DOHH2 (cell line): ENCODE results near the gene ZMYND8.

Source experiments
- H3F3A ChIP-seq: fragments of 200-600 bp; sonication (generic), shearing (Covaris generic); 2 replicates; pipeline ENCODE4 v1.6.0; 2016; ENCODE audit warnings: antibody characterized with exemption, mild to moderate bottlenecking; ENCODE audit not compliant: control insufficient read depth, insufficient read depth
- H3K27ac ChIP-seq: fragments of 200-600 bp; sonication (generic); 2 replicates; pipeline ENCODE4 v1.5.1; 2014; ENCODE audit warnings: low read depth, mild to moderate bottlenecking, low read length, moderate library complexity
- H3K27me3 ChIP-seq: fragments of 200-600 bp; sonication (generic); 2 replicates; pipeline ENCODE4 v1.6.1; 2014; ENCODE audit warnings: mild to moderate bottlenecking, low read length, mixed read lengths; ENCODE audit not compliant: control insufficient read depth
- H3K36me3 ChIP-seq: fragments of 200-600 bp; sonication (generic); 2 replicates; pipeline ENCODE4 v1.6.1; 2014; ENCODE audit warnings: mild to moderate bottlenecking, low read length, moderate library complexity, mixed read lengths; ENCODE audit not compliant: control insufficient read depth
- H3K4me1 ChIP-seq: fragments of 200-600 bp; sonication (generic); 2 replicates; pipeline ENCODE4 v1.6.1; 2014; ENCODE audit warnings: mild to moderate bottlenecking, low read length, mixed read lengths; ENCODE audit not compliant: control insufficient read depth
- H3K4me2 ChIP-seq: fragments of 200-600 bp; sonication (generic); 2 replicates; pipeline ENCODE4 v1.6.0; 2014; ENCODE audit warnings: mild to moderate bottlenecking, low read length, moderate library complexity
- H3K4me3 ChIP-seq: fragments of 200-600 bp; sonication (generic); 2 replicates; pipeline ENCODE4 v1.5.1; 2014; ENCODE audit warnings: mild to moderate bottlenecking, low read length, mixed read lengths
- H3K79me2 ChIP-seq: fragments of 200-600 bp; sonication (generic); 2 replicates; pipeline ENCODE4 v1.6.1; 2014; ENCODE audit warnings: mild to moderate bottlenecking, low read length, mixed read lengths; ENCODE audit not compliant: control insufficient read depth
- H3K9me2 ChIP-seq: fragments of 200-600 bp; sonication (generic); replicated peaks from 2 replicates; pipeline ENCODE4 v1.6.1; 2014; ENCODE audit warnings: mild to moderate bottlenecking, low read length, mixed read lengths; ENCODE audit not compliant: control insufficient read depth
- H3K9me3 ChIP-seq: fragments of 200-600 bp; sonication (generic); 2 replicates; pipeline ENCODE4 v1.6.1; 2014; ENCODE audit warnings: antibody characterized with exemption, low read length, mixed read lengths; ENCODE audit not compliant: control insufficient read depth, insufficient read depth
- H4K20me1 ChIP-seq: fragments of 200-600 bp; sonication (generic); 2 replicates; pipeline ENCODE4 v1.6.0; 2014; ENCODE audit warnings: low read depth, mild to moderate bottlenecking, antibody characterized with exemption, low read length, moderate library complexity; ENCODE audit not compliant: control insufficient read depth, insufficient read depth
- CTCF ChIP-seq: fragments of 200-600 bp; sonication (generic); IDR thresholded peaks from one replicate; pipeline ENCODE4 v1.5.1; 2014; ENCODE audit warnings: antibody characterized with exemption, mild to moderate bottlenecking, low read depth, low read length; ENCODE audit not compliant: poor library complexity, severe bottlenecking
- EZH2phosphoT487 ChIP-seq: fragments of 200-600 bp; sonication (generic); IDR thresholded peaks from 2 replicates; pipeline ENCODE4 v1.6.1; 2017; ENCODE audit warnings: borderline replicate concordance, mild to moderate bottlenecking, antibody characterized with exemption, low read length, moderate library complexity, mixed read lengths

ZMYND8 gene

GRCh38 chr20:47224300-47224791 is 132.2 kb downstream of the ZMYND8 start:
- no peaks in the 10 kb centered on the region for H3K27me3 ChIP-seq
- H4K20me1 ChIP-seq: 0 out of 2 replicates have a peak, but pooled peaks cover 3% of the 10 kb centered on the region
- no peak overlapping the region for H3K4me2 ChIP-seq
- H3K4me1 ChIP-seq: peaks cover 34% of the 10 kb centered on the region
- peaks cover 82% of the 10 kb centered on the region for H3K36me3 ChIP-seq
- H3K4me3 ChIP-seq: no peak overlapping the region
- H3K9me3 ChIP-seq: no peaks in the 10 kb centered on the region
- H3K27ac ChIP-seq: no peak overlapping the region
- peaks cover 5% of the 10 kb centered on the region; the same call in 1 of the 2 replicates for H3F3A ChIP-seq
- TF ChIP-seq CTCF (no peak), EZH2phosphoT487 (no peak)
- H3K79me2 ChIP-seq: peaks cover 18% of the 10 kb centered on the region
- no peaks in the 10 kb centered on the region for H3K9me2 ChIP-seq

DNA sequence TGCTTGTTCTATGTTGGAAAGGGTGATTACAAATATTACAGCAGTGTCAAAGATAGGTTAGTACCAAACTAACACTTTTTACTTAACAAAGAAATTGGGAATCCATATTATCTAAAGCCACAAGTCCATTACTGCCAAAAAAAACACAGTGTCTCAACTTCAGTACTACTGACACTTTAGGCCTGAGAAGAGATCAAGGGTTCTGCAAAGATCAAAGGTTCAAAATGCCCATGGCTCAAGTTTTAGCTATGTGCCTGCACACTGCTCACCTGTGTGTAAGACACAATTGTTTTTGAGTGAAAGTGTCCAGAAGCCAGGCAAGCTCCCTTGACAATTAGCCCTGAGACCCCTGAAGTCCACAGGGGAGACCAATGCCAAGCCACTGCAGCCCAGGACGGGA is 132.6 kb downstream of the ZMYND8 start:
- no peaks in the 10 kb centered on the region for H3K9me3 ChIP-seq
- H4K20me1 ChIP-seq: 0 out of 2 replicates have a peak, but pooled peaks cover 3% of the 10 kb centered on the region
- H3K79me2 ChIP-seq: peaks cover 18% of the 10 kb centered on the region
- peaks cover 5% of the 10 kb centered on the region; the same call in 1 of the 2 replicates for H3F3A ChIP-seq
- H3K4me3 ChIP-seq: no peak overlapping the region
- peaks cover 34% of the 10 kb centered on the region for H3K4me1 ChIP-seq
- TF ChIP-seq CTCF (no peak), EZH2phosphoT487 (no peak)
- no peak overlapping the region for H3K4me2 ChIP-seq
- no peak overlapping the region for H3K27ac ChIP-seq
- H3K27me3 ChIP-seq: no peaks in the 10 kb centered on the region
- peaks cover 78% of the 10 kb centered on the region for H3K36me3 ChIP-seq
- no peaks in the 10 kb centered on the region for H3K9me2 ChIP-seq

- H3K79me2 ChIP-seq: peaks cover 23% of the 10 kb centered on the region
- TF ChIP-seq EZH2phosphoT487 (no peak), CTCF (no peak)
- no peaks in the 10 kb centered on the region for H3K9me2 ChIP-seq
- no peak overlapping the region for H3K27ac ChIP-seq
- H3F3A ChIP-seq: peaks cover 5% of the 10 kb centered on the region; the same call in 1 of the 2 replicates
- no peaks in the 10 kb centered on the region for H3K27me3 ChIP-seq
- H3K36me3 ChIP-seq: peaks cover 80% of the 10 kb centered on the region
- 0 out of 2 replicates have a peak, but pooled peaks cover 3% of the 10 kb centered on the region for H4K20me1 ChIP-seq
- H3K4me1 ChIP-seq: peaks cover 34% of the 10 kb centered on the region
- H3K9me3 ChIP-seq: no peaks in the 10 kb centered on the region
- H3K4me2 ChIP-seq: no peak overlapping the region; the same call in 1 of the 2 replicates
- H3K4me3 ChIP-seq: no peak overlapping the region
Measured at GRCh38 chr20:47222468-47223119, 133.9 kb downstream of the ZMYND8 start.
